WTC11 (cell line): ENCODE results near the gene ATXN7. TPM values are rescaled to one million over a fixed set of nuclear protein-coding genes. Genes with fewer than 3 reads are reported as not detected.

Source experiments
- ATAC-seq: fragments of 200-7000 bp; cut with Tn5 transposase; 2 replicates; pipeline ENCODE4 v1.10.0; 2021; ENCODE audit warnings: mild to moderate bottlenecking, moderate library complexity
- CTCF ChIA-PET: fragments of 300-600 bp; sonication (Branson Sonifier 250); formaldehyde crosslinking; loops from one replicate; lab custom pipeline; 2021; ENCODE audit warnings: antibody characterized with exemption; lab: Charles Lee
- POLR2A ChIA-PET: fragments of 350-600 bp; sonication (Branson Sonifier 250); formaldehyde crosslinking; loops from one replicate; lab custom pipeline; 2021; ENCODE audit warnings: antibody characterized with exemption; lab: Charles Lee
- DNase-seq: peaks from one replicate; pipeline ENCODE4 v3.0.0; 2021; ENCODE audit warnings: low spot score
- H3K27ac Mint-ChIP-seq: 2 replicates; pipeline ENCODE4 v1.8.0; 2021; ENCODE audit warnings: mixed read lengths
- H3K27me3 Mint-ChIP-seq: 2 replicates; pipeline ENCODE4 v1.8.0; 2021; ENCODE audit warnings: low read depth, mild to moderate bottlenecking, moderate library complexity, mixed read lengths
- H3K36me3 Mint-ChIP-seq: 2 replicates; pipeline ENCODE4 v1.8.0; 2021; ENCODE audit warnings: mixed read lengths
- H3K4me1 Mint-ChIP-seq: 2 replicates; pipeline ENCODE4 v1.8.0; 2022; ENCODE audit warnings: mixed read lengths
- H3K4me3 Mint-ChIP-seq: 2 replicates; pipeline ENCODE4 v1.8.0; 2021; ENCODE audit warnings: mild to moderate bottlenecking, moderate library complexity, mixed read lengths
- H3K9me3 Mint-ChIP-seq: 2 replicates; pipeline ENCODE4 v1.8.0; 2021; ENCODE audit warnings: mixed read lengths
- CREB1 ChIP-seq: sonication (generic); formaldehyde crosslinking; IDR thresholded peaks from 2 replicates; pipeline ENCODE4 v1.8.0; 2023; ENCODE audit warnings: mild to moderate bottlenecking, missing genetic modification reagents
- GRHL2 ChIP-seq: fragments of 250-450 bp; sonication (Bioruptor Pico); IDR thresholded peaks from 2 replicates; pipeline ENCODE4 v1.8.0; 2022; ENCODE audit warnings: mild to moderate bottlenecking, moderate library complexity; ENCODE audit not compliant: insufficient replicate concordance, severe bottlenecking
- JUN ChIP-seq: sonication (generic); formaldehyde crosslinking; IDR thresholded peaks from 2 replicates; pipeline ENCODE4 v1.8.0; 2023; ENCODE audit warnings: mild to moderate bottlenecking, missing genetic modification reagents
- MYBL2 ChIP-seq: sonication (generic); formaldehyde crosslinking; IDR thresholded peaks from 2 replicates; pipeline ENCODE4 v1.8.1; 2023; ENCODE audit warnings: mild to moderate bottlenecking, moderate library complexity, missing genetic modification reagents
- NR2C2 ChIP-seq: sonication (generic); formaldehyde crosslinking; IDR thresholded peaks from 2 replicates; pipeline ENCODE4 v1.8.0; 2022; ENCODE audit warnings: mild to moderate bottlenecking, missing genetic modification reagents
- RELA ChIP-seq: sonication (generic); formaldehyde crosslinking; IDR thresholded peaks from 2 replicates; pipeline ENCODE4 v1.8.1; 2022; ENCODE audit warnings: missing genetic modification reagents, mild to moderate bottlenecking, borderline replicate concordance
- SMAD4 ChIP-seq: sonication (generic); formaldehyde crosslinking; IDR thresholded peaks from 2 replicates; pipeline ENCODE4 v1.8.0; 2022; ENCODE audit warnings: mild to moderate bottlenecking, missing genetic modification reagents
- ZNF396 ChIP-seq: fragments of 250-450 bp; sonication (Bioruptor Pico); IDR thresholded peaks from 2 replicates; pipeline ENCODE4 v1.8.0; 2021; ENCODE audit warnings: mild to moderate bottlenecking, moderate library complexity, borderline replicate concordance
- total RNA-seq: library from RNA; stranded (reverse); gene quantifications from 3 replicates; pipeline ENCODE4 v1.2.3, GENCODE V29; 2021
- TF ChIP-seq, protein P1 (sequence below): fragments of 250-450 bp; sonication (Bioruptor Pico); IDR thresholded peaks from 2 replicates; pipeline ENCODE4 v1.9.0; 2021; ENCODE audit warnings: mild to moderate bottlenecking, borderline replicate concordance
- TF ChIP-seq, protein P2 (sequence below): sonication (generic); formaldehyde crosslinking; IDR thresholded peaks from 2 replicates; pipeline ENCODE4 v1.8.1; 2023; ENCODE audit warnings: mild to moderate bottlenecking, missing genetic modification reagents
- TF ChIP-seq, protein P3 (sequence below): fragments of 250-450 bp; sonication (Bioruptor Pico); IDR thresholded peaks from 2 replicates; pipeline ENCODE4 v1.9.0; 2021; ENCODE audit warnings: moderate library complexity, mild to moderate bottlenecking, inconsistent platforms, borderline replicate concordance
- TF ChIP-seq, protein P4 (sequence below): fragments of 250-450 bp; sonication (Bioruptor Pico); IDR thresholded peaks from 2 replicates; pipeline ENCODE4 v2.1.2; 2022; ENCODE audit warnings: mild to moderate bottlenecking, moderate library complexity
- TF ChIP-seq, protein P5 (sequence below): sonication (generic); formaldehyde crosslinking; conservative IDR thresholded peaks from 2 replicates; pipeline ENCODE4 v1.8.1; 2023; ENCODE audit warnings: mild to moderate bottlenecking, low read depth, missing genetic modification reagents, moderate library complexity
- TF ChIP-seq, protein P6 (sequence below): sonication (generic); formaldehyde crosslinking; IDR thresholded peaks from 2 replicates; pipeline ENCODE4 v1.8.1; 2022; ENCODE audit warnings: low read depth, missing genetic modification reagents, borderline replicate concordance
- TF ChIP-seq, protein P7 (sequence below): sonication (generic); formaldehyde crosslinking; IDR thresholded peaks from 2 replicates; pipeline ENCODE4 v1.8.1; 2022; ENCODE audit warnings: mild to moderate bottlenecking, moderate library complexity, missing genetic modification reagents

Gene ATXN7
- total RNA-seq, 1 experiment from 2014 or later = 11.7 TPM

DNA sequence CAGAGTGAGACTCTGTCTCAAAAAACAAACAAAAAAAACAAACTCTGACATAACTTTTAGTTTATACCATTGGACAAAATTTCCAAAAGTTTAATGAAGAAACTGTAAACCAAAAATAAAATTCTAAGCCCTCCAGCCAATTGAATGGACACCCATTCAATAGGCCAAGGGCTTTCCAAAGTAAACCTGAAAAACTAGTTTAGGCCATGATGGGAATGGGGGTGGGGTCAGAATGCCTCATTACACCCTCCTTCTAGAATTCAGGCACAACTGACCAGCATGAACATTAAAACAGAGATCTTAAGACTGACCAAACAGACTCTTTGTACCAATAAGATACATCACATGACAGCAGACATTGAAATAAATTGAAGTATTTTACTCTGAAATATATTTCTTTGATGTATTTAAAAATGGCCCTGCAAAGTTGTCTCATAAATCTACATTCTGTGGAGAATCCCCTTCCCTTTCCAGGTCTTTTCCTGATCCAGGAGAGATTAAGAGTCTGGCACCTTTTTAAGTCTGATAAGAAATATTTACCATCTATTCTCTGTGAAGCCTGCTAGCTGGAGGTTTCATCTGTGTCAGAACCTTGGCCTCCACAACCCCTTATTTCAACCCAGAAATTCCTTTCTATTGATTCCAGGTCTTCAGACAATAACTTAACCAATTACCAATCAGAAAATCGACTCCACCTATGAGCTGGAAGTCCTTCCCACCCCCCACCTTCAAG is 15.8 kb upstream of the ATXN7 start:
- POLR2A ChIA-PET = interaction anchor here (1.1 to 1.2 kb wide), 2 partner anchors 15 to 16 kb away, joined by 3 read pairs; no protein-coding TSS in a partner anchor
- peaks cover 41% of the 10 kb centered on the region for H3K4me1 Mint-ChIP-seq
- H3K27ac Mint-ChIP-seq = peak overlapping the region; percentile 63
- peak overlapping the region; percentile 40; the same call in 1 of the 2 replicates for H3K4me3 Mint-ChIP-seq
- H3K27me3 Mint-ChIP-seq = no peaks in the 10 kb centered on the region
- no peaks in the 10 kb centered on the region for H3K36me3 Mint-ChIP-seq
- peak; percentile 75 for ATAC-seq
- no peak for DNase-seq
- H3K9me3 Mint-ChIP-seq = no peaks in the 10 kb centered on the region
- TF ChIP-seq, protein P1, sequence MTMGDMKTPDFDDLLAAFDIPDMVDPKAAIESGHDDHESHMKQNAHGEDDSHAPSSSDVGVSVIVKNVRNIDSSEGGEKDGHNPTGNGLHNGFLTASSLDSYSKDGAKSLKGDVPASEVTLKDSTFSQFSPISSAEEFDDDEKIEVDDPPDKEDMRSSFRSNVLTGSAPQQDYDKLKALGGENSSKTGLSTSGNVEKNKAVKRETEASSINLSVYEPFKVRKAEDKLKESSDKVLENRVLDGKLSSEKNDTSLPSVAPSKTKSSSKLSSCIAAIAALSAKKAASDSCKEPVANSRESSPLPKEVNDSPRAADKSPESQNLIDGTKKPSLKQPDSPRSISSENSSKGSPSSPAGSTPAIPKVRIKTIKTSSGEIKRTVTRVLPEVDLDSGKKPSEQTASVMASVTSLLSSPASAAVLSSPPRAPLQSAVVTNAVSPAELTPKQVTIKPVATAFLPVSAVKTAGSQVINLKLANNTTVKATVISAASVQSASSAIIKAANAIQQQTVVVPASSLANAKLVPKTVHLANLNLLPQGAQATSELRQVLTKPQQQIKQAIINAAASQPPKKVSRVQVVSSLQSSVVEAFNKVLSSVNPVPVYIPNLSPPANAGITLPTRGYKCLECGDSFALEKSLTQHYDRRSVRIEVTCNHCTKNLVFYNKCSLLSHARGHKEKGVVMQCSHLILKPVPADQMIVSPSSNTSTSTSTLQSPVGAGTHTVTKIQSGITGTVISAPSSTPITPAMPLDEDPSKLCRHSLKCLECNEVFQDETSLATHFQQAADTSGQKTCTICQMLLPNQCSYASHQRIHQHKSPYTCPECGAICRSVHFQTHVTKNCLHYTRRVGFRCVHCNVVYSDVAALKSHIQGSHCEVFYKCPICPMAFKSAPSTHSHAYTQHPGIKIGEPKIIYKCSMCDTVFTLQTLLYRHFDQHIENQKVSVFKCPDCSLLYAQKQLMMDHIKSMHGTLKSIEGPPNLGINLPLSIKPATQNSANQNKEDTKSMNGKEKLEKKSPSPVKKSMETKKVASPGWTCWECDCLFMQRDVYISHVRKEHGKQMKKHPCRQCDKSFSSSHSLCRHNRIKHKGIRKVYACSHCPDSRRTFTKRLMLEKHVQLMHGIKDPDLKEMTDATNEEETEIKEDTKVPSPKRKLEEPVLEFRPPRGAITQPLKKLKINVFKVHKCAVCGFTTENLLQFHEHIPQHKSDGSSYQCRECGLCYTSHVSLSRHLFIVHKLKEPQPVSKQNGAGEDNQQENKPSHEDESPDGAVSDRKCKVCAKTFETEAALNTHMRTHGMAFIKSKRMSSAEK = no peak
- TF ChIP-seq, protein P2, sequence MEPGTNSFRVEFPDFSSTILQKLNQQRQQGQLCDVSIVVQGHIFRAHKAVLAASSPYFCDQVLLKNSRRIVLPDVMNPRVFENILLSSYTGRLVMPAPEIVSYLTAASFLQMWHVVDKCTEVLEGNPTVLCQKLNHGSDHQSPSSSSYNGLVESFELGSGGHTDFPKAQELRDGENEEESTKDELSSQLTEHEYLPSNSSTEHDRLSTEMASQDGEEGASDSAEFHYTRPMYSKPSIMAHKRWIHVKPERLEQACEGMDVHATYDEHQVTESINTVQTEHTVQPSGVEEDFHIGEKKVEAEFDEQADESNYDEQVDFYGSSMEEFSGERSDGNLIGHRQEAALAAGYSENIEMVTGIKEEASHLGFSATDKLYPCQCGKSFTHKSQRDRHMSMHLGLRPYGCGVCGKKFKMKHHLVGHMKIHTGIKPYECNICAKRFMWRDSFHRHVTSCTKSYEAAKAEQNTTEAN = no peak
- TF ChIP-seq CREB1 (no peak), SMAD4 (CRISPR knock-in tag) (no peak), RELA (CRISPR knock-in tag) (no peak), NR2C2 (CRISPR knock-in tag) (no peak), ZNF396 (no peak), MYBL2 (CRISPR knock-in tag) (no peak), GRHL2 (CRISPR knock-in tag) (no peak), JUN (CRISPR knock-in tag) (no peak)
- TF ChIP-seq, protein P3, sequence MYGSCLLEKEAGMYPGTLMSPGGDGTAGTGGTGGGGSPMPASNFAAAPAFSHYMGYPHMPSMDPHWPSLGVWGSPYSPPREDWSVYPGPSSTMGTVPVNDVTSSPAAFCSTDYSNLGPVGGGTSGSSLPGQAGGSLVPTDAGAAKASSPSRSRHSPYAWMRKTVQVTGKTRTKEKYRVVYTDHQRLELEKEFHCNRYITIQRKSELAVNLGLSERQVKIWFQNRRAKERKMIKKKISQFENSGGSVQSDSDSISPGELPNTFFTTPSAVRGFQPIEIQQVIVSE (CRISPR knock-in tag) = no peak
- TF ChIP-seq, protein P4, sequence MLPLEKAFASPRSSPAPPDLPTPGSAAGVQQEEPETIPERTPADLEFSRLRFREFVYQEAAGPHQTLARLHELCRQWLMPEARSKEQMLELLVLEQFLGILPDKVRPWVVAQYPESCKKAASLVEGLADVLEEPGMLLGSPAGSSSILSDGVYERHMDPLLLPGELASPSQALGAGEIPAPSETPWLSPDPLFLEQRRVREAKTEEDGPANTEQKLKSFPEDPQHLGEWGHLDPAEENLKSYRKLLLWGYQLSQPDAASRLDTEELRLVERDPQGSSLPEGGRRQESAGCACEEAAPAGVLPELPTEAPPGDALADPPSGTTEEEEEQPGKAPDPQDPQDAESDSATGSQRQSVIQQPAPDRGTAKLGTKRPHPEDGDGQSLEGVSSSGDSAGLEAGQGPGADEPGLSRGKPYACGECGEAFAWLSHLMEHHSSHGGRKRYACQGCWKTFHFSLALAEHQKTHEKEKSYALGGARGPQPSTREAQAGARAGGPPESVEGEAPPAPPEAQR (CRISPR knock-in tag) = no peak
- TF ChIP-seq, protein P5, sequence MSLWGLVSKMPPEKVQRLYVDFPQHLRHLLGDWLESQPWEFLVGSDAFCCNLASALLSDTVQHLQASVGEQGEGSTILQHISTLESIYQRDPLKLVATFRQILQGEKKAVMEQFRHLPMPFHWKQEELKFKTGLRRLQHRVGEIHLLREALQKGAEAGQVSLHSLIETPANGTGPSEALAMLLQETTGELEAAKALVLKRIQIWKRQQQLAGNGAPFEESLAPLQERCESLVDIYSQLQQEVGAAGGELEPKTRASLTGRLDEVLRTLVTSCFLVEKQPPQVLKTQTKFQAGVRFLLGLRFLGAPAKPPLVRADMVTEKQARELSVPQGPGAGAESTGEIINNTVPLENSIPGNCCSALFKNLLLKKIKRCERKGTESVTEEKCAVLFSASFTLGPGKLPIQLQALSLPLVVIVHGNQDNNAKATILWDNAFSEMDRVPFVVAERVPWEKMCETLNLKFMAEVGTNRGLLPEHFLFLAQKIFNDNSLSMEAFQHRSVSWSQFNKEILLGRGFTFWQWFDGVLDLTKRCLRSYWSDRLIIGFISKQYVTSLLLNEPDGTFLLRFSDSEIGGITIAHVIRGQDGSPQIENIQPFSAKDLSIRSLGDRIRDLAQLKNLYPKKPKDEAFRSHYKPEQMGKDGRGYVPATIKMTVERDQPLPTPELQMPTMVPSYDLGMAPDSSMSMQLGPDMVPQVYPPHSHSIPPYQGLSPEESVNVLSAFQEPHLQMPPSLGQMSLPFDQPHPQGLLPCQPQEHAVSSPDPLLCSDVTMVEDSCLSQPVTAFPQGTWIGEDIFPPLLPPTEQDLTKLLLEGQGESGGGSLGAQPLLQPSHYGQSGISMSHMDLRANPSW (CRISPR knock-in tag) = no peak
- TF ChIP-seq, protein P6, sequence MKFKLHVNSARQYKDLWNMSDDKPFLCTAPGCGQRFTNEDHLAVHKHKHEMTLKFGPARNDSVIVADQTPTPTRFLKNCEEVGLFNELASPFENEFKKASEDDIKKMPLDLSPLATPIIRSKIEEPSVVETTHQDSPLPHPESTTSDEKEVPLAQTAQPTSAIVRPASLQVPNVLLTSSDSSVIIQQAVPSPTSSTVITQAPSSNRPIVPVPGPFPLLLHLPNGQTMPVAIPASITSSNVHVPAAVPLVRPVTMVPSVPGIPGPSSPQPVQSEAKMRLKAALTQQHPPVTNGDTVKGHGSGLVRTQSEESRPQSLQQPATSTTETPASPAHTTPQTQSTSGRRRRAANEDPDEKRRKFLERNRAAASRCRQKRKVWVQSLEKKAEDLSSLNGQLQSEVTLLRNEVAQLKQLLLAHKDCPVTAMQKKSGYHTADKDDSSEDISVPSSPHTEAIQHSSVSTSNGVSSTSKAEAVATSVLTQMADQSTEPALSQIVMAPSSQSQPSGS (CRISPR knock-in tag) = no peak
- TF ChIP-seq, protein P7, sequence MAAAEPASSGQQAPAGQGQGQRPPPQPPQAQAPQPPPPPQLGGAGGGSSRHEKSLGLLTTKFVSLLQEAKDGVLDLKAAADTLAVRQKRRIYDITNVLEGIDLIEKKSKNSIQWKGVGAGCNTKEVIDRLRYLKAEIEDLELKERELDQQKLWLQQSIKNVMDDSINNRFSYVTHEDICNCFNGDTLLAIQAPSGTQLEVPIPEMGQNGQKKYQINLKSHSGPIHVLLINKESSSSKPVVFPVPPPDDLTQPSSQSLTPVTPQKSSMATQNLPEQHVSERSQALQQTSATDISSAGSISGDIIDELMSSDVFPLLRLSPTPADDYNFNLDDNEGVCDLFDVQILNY (CRISPR knock-in tag) = no peak
- CTCF ChIA-PET = no interaction called here
